MM.1S (cell line): Measurements from ENCODE around the gene FAM81B.

ENCODE experiments used
- DNase-seq: peaks from one replicate; pipeline ENCODE4 v3.0.0-alpha.2; 2015
- H2AFZ ChIP-seq: fragments of 300-600 bp; sonication (generic); 2 replicates; pipeline ENCODE4 v1.6.0; 2016; ENCODE audit warnings: antibody characterized with exemption, low read length
- H3F3A ChIP-seq: fragments of 300-600 bp; sonication (generic); 2 replicates; pipeline ENCODE4 v1.6.1; 2016; ENCODE audit warnings: mild to moderate bottlenecking, antibody characterized with exemption, low read length, moderate library complexity, mixed read lengths; ENCODE audit not compliant: insufficient read depth
- H3K27ac ChIP-seq: fragments of 300-600 bp; sonication (generic); 2 replicates; pipeline ENCODE4 v1.5.1; 2016; ENCODE audit warnings: mild to moderate bottlenecking, low read length
- H3K27me3 ChIP-seq: fragments of 300-600 bp; sonication (generic); replicated peaks from 2 replicates; pipeline ENCODE4 v1.6.0; 2016; ENCODE audit warnings: low read length; ENCODE audit not compliant: insufficient read depth
- H3K36me3 ChIP-seq: fragments of 300-600 bp; sonication (generic); replicated peaks from 2 replicates; pipeline ENCODE4 v1.6.1; 2016; ENCODE audit warnings: mild to moderate bottlenecking, low read length, mixed read lengths; ENCODE audit not compliant: insufficient read depth
- H3K4me1 ChIP-seq: fragments of 300-600 bp; sonication (generic); 2 replicates; pipeline ENCODE4 v1.6.1; 2016; ENCODE audit warnings: low read length, mixed read lengths
- H3K4me2 ChIP-seq: fragments of 300-600 bp; sonication (generic); 2 replicates; pipeline ENCODE4 v1.6.0; 2016; ENCODE audit warnings: low read depth, low read length
- H3K4me3 ChIP-seq: fragments of 300-600 bp; sonication (generic); 2 replicates; pipeline ENCODE4 v1.5.1; 2016; ENCODE audit warnings: low read length, mixed read lengths
- H3K79me2 ChIP-seq: fragments of 300-600 bp; sonication (generic); 2 replicates; pipeline ENCODE4 v1.6.1; 2016; ENCODE audit warnings: mixed run types, low read length, mixed read lengths
- H3K9ac ChIP-seq: fragments of 300-600 bp; sonication (generic); 2 replicates; pipeline ENCODE4 v1.6.1; 2016; ENCODE audit warnings: low read length, mixed read lengths
- H3K9me2 ChIP-seq: fragments of 300-600 bp; sonication (generic); replicated peaks from 2 replicates; pipeline ENCODE4 v1.6.1; 2016; ENCODE audit warnings: mild to moderate bottlenecking, low read length, mixed read lengths; ENCODE audit not compliant: insufficient read depth
- H3K9me3 ChIP-seq: fragments of 300-600 bp; sonication (generic); replicated peaks from 2 replicates; pipeline ENCODE4 v1.6.1; 2016; ENCODE audit warnings: mild to moderate bottlenecking, low read length, mixed read lengths; ENCODE audit not compliant: insufficient read depth
- H4K20me1 ChIP-seq: fragments of 300-600 bp; sonication (generic); 2 replicates; pipeline ENCODE4 v1.6.1; 2016; ENCODE audit warnings: mild to moderate bottlenecking, low read length, moderate library complexity, mixed read lengths; ENCODE audit not compliant: insufficient read depth
- CTCF ChIP-seq: fragments of 300-600 bp; sonication (generic); IDR thresholded peaks from 2 replicates; pipeline ENCODE4 v1.5.1; 2016; ENCODE audit warnings: antibody characterized with exemption, low read length, mixed read lengths
- EZH2 ChIP-seq: fragments of 300-600 bp; sonication (generic); optimal IDR thresholded peaks from 2 replicates; pipeline ENCODE3; 2017; ENCODE audit warnings: low read depth, mild to moderate bottlenecking, antibody characterized with exemption, low read length, mixed read lengths
- EZH2phosphoT487 ChIP-seq: fragments of 300-600 bp; sonication (generic); IDR thresholded peaks from 2 replicates; pipeline ENCODE4 v1.6.1; 2018; ENCODE audit warnings: antibody characterized with exemption, low read length

The FAM81B gene

GRCh38 chr5:95403996-95404395 is 12.8 kb downstream of the FAM81B start:
- Histone ChIP-seq H3K4me2 (no peak overlapping the region), H3K27ac (no peak overlapping the region), H3K4me1 (no peaks in the 10 kb centered on the region), H3K27me3 (no peaks in the 10 kb centered on the region), H4K20me1 (no peaks in the 10 kb centered on the region), H3K9ac (no peak overlapping the region), H3K36me3 (no peaks in the 10 kb centered on the region), H3K79me2 (no peaks in the 10 kb centered on the region), H3K4me3 (no peak overlapping the region), H3F3A (no peaks in the 10 kb centered on the region), H3K9me3 (no peaks in the 10 kb centered on the region), H2AFZ (no peak overlapping the region), H3K9me2 (no peaks in the 10 kb centered on the region)
- DNase-seq = no peak
- TF ChIP-seq CTCF (no peak), EZH2 (no peak), EZH2phosphoT487 (no peak)

- H3K79me2 ChIP-seq = no peaks in the 10 kb centered on the region
- no peak overlapping the region for H2AFZ ChIP-seq
- DNase-seq = no peak
- no peaks in the 10 kb centered on the region for H3F3A ChIP-seq
- no peak overlapping the region for H3K27ac ChIP-seq
- H3K9me3 ChIP-seq = no peaks in the 10 kb centered on the region
- no peaks in the 10 kb centered on the region for H3K9me2 ChIP-seq
- H3K4me1 ChIP-seq = no peaks in the 10 kb centered on the region
- no peaks in the 10 kb centered on the region for H4K20me1 ChIP-seq
- H3K9ac ChIP-seq = no peak overlapping the region
- H3K4me2 ChIP-seq = no peak overlapping the region
- no peaks in the 10 kb centered on the region for H3K27me3 ChIP-seq
- no peaks in the 10 kb centered on the region for H3K36me3 ChIP-seq
- no peak overlapping the region for H3K4me3 ChIP-seq
- TF ChIP-seq EZH2 = no peak
- TF ChIP-seq EZH2phosphoT487 = no peak
- TF ChIP-seq CTCF = no peak
Observed at GRCh38 chr5:95406426-95407090, 15.4 kb downstream of the FAM81B start.

GRCh38 chr5:95410279-95410678 is 19.1 kb downstream of the FAM81B start:
- no peak overlapping the region for H3K4me3 ChIP-seq
- H3K79me2 ChIP-seq = no peaks in the 10 kb centered on the region
- no peak overlapping the region for H3K4me2 ChIP-seq
- no peaks in the 10 kb centered on the region for H3K9me3 ChIP-seq
- H2AFZ ChIP-seq = no peak overlapping the region
- no peaks in the 10 kb centered on the region for H3K36me3 ChIP-seq
- no peak for TF ChIP-seq EZH2phosphoT487
- TF ChIP-seq CTCF = no peak
- TF ChIP-seq EZH2 = no peak
- DNase-seq = no peak
- no peak overlapping the region for H3K9ac ChIP-seq
- no peak overlapping the region for H3K27ac ChIP-seq
- H4K20me1 ChIP-seq = no peaks in the 10 kb centered on the region
- H3F3A ChIP-seq = no peaks in the 10 kb centered on the region
- H3K27me3 ChIP-seq = no peaks in the 10 kb centered on the region
- H3K4me1 ChIP-seq = no peaks in the 10 kb centered on the region
- no peaks in the 10 kb centered on the region for H3K9me2 ChIP-seq
